Gastrocnemius medialis (tissue), 4 donors: ENCODE measurements around the gene TBXA2R. TPM values are rescaled to one million over a fixed set of nuclear protein-coding genes. Genes with fewer than 3 reads are reported as not detected.
A peak's percentile ranks its signal among the peaks of the same experiment; 100 is the strongest.

Experiments
- ATAC-seq, 2 donors: fragments of 150-250 bp; one replicate each; pipeline ENCODE4 v1.9.1; 2016
- DNase-seq, 2 donors: peaks; one replicate each; pipeline ENCODE4 v3.0.0-alpha.2; 2019
- H3K27ac ChIP-seq, 4 donors: fragments of 200-600 bp; sonication (generic); 1 replicate in 1 of 4; 2 replicates in 3 of 4; pipeline ENCODE4 v1.5.1; 2016 to 2018; ENCODE audit warnings: mild to moderate bottlenecking in 2 of 4, moderate library complexity in 1 of 4
- H3K27me3 ChIP-seq, 3 donors: fragments of 200-600 bp; sonication (generic) in 2 of 3; 1 replicate in 1 of 3; 2 replicates in 2 of 3; pipeline versions ENCODE4 v1.5.1 to v1.6.0; 2016 to 2019; ENCODE audit warnings: mild to moderate bottlenecking in 1 of 3, moderate library complexity in 1 of 3
- H3K36me3 ChIP-seq, 2 donors: fragments of 200-600 bp; sonication (generic) in 1 of 2; one replicate each; pipeline ENCODE4 v1.5.1; 2017 to 2018
- H3K4me1 ChIP-seq, 2 donors: fragments of 200-600 bp; sonication (generic) in 1 of 2; one replicate each; pipeline ENCODE4 v1.5.1; 2016 to 2017; ENCODE audit warnings: mild to moderate bottlenecking in 2 of 2
- H3K4me3 ChIP-seq, 4 donors: fragments of 200-600 bp; sonication (generic) in 3 of 4; 1 replicate in 1 of 4; 2 replicates in 3 of 4; pipeline ENCODE4 v1.5.1; 2016 to 2019; ENCODE audit warnings: mild to moderate bottlenecking in 2 of 4
- H3K9me3 ChIP-seq, 3 donors: fragments of 200-600 bp; sonication (generic) in 2 of 3; 1 replicate in 1 of 3; 2 replicates in 2 of 3; pipeline ENCODE4 v1.5.1; 2016 to 2019
- POLR2A ChIP-seq, 2 donors: fragments of 450-650 bp; IDR thresholded peaks; one replicate each; pipeline ENCODE4 v1.6.1; 2017; ENCODE audit warnings: antibody characterized with exemption in 2 of 2, mild to moderate bottlenecking in 2 of 2, moderate library complexity in 2 of 2
- in situ Hi-C, 4 donors: fragments of 200-750 bp; cut with MboI; loops; one replicate each; pipeline versions ENCODE4 v1.15.0 to v1.8.0; 2017; ENCODE audit warnings: low sequenced_read_pairs in 4 of 4
- intact Hi-C: fragments of 100-400 bp; cut with DNase I; formaldehyde crosslinking; loops from one replicate; pipeline ENCODE4 v1.15.1; 2023; ENCODE audit warnings: low total_unique reads
- total RNA-seq, 4 donors: library from RNA; depleted of rRNA; stranded (reverse); fragments of >200 nt; gene quantifications; one replicate each; pipeline versions ENCODE4 v1.1.0 to v1.2.3, GENCODE V29; 2016
- TF ChIP-seq, protein P1 (sequence below), 5 experiments: fragments of 450-650 bp in 3 of 5; fragments of 200-600 bp in 2 of 5; sonication (generic) in 2 of 5; IDR thresholded peaks in 4 of 5; conservative IDR thresholded peaks in 1 of 5; 1 replicate in 4 of 5; 2 replicates in 1 of 5; pipeline ENCODE4 v1.5.1; 2016 to 2019; ENCODE audit warnings: antibody characterized with exemption in 5 of 5, mild to moderate bottlenecking in 3 of 5, moderate library complexity in 3 of 5

TBXA2R gene
- total RNA-seq, 4 donors from 2014 or later = 0.36 to 1.2 (median 0.51) TPM; not detected in 1

DNA sequence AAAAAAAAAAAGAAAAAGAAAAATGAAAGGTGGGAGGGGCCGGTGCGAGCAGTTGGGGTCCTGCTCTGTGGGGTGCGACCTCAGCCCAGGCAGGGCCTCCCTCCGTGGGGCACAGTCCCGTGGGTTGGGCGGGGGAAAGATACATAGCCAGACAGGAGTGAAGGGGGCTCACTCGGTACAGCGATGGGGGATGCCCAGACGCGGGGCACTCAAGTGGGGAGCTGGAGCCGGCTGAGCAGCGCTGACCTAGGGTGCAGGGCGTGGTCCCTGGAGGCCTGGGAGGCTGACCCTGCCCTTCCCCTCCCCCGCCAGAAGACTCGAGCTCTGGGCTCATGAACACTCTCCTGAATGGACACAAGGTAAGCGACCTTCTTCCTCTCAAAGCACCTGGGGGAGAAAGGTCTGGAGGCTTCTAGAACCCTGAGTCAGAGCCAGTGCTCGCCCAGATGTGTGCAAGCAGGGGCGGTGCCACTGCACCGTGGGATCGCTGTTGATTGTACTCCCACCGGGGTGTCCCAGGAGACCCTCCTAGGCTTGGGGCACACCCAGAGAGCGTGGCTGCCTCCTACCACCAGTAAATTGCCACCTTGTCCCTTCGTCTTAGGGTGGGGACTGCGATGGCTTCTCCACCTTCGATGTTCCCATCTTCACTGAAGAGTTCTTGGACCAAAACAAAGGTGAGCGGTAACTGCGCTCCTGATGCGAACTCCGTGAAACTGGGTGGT, 30.6 kb downstream of the TBXA2R start:
- Histone ChIP-seq H3K4me1 (peaks cover 16 to 24% of the 10 kb centered on the region in 2 donors), H3K4me3 (peak overlapping the region in 2 of 4 donors; percentile 18 to 43), H3K27me3 (no peaks in the 10 kb centered on the region), H3K36me3 (no peaks in the 10 kb centered on the region), H3K9me3 (no peaks in the 10 kb centered on the region), H3K27ac (no peak overlapping the region)
- ATAC-seq (no peak), DNase-seq (no peak)
- in situ Hi-C loops (no loop called here), intact Hi-C loops (no loop called here)
- TF ChIP-seq, protein P1, sequence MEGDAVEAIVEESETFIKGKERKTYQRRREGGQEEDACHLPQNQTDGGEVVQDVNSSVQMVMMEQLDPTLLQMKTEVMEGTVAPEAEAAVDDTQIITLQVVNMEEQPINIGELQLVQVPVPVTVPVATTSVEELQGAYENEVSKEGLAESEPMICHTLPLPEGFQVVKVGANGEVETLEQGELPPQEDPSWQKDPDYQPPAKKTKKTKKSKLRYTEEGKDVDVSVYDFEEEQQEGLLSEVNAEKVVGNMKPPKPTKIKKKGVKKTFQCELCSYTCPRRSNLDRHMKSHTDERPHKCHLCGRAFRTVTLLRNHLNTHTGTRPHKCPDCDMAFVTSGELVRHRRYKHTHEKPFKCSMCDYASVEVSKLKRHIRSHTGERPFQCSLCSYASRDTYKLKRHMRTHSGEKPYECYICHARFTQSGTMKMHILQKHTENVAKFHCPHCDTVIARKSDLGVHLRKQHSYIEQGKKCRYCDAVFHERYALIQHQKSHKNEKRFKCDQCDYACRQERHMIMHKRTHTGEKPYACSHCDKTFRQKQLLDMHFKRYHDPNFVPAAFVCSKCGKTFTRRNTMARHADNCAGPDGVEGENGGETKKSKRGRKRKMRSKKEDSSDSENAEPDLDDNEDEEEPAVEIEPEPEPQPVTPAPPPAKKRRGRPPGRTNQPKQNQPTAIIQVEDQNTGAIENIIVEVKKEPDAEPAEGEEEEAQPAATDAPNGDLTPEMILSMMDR (IDR thresholded peaks at IDR 0.05 in 4 of 5, conservative IDR thresholded peaks at IDR 0.05 in 1 of 5) = no peak
- TF ChIP-seq POLR2A (IDR thresholded peaks at IDR 0.05) = no peak

- in situ Hi-C loops = no loop called here
- no peaks in the 10 kb centered on the region for H3K36me3 ChIP-seq
- H3K27ac ChIP-seq = no peak overlapping the region
- H3K9me3 ChIP-seq = no peaks in the 10 kb centered on the region
- peaks cover 16 to 24% of the 10 kb centered on the region in 2 donors for H3K4me1 ChIP-seq
- no peak overlapping the region for H3K4me3 ChIP-seq
- ATAC-seq = no peak
- DNase-seq = no peak
- no peaks in the 10 kb centered on the region for H3K27me3 ChIP-seq
- no peak for TF ChIP-seq POLR2A (IDR thresholded peaks at IDR 0.05)
- TF ChIP-seq, protein P1 (IDR thresholded peaks at IDR 0.05 in 4 of 5, conservative IDR thresholded peaks at IDR 0.05 in 1 of 5) = no peak
- intact Hi-C loops = no loop called here
Observed at GRCh38 chr19:3575260-3575741, 31.4 kb downstream of the TBXA2R start.

DNA sequence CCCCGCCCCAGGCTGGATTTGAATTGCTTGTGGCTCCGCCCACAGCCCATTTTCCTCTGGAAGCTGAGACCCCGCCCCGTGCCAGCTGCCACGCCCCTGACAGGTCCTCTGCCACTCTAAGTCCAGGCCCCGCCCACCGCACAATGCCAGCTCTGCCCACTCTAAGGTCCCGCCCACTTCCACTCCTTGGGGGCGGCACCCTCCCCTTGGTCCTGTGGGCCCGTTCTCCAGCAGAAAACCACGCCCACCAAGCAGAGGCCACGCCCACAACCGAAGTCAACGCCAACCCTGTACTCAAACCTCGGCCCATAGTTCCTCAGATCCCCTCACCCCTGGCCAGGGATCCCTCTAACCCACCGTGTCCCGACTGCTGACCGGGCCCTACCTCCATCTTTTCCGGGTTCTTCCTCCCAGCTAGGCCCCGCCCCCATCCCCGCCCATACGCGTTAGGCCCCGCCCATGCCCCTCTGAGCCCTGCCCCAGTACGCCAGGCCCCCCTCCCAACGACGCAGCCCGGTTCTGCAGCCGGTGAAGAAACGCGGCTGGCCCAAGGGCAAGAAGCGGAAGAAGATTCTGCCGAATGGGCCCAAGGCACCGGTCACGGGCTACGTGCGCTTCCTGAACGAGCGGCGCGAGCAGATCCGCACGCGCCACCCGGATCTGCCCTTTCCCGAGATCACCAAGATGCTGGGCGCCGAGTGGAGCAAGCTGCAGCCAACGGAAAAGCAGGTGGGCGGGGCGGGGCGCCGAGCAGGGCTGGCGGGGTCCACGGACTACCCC, 32.6 kb downstream of the TBXA2R start:
- no peaks in the 10 kb centered on the region for H3K36me3 ChIP-seq
- no peaks in the 10 kb centered on the region for H3K27me3 ChIP-seq
- H3K9me3 ChIP-seq = no peaks in the 10 kb centered on the region
- intact Hi-C loops (loop anchor here (2.0 kb wide), 2 partner anchors 53 to 67 kb away; partner anchors contain the start of genes CACTIN and FZR1), in situ Hi-C loops (no loop called here)
- ATAC-seq (peak; percentile 31 to 56), DNase-seq (peak; percentile 76 to 93)
- peaks cover 16 to 24% of the 10 kb centered on the region in 2 donors for H3K4me1 ChIP-seq
- TF ChIP-seq POLR2A (IDR thresholded peaks at IDR 0.05) = no peak
- TF ChIP-seq, protein P1 (IDR thresholded peaks at IDR 0.05 in 4 of 5, conservative IDR thresholded peaks at IDR 0.05 in 1 of 5) = no peak
- H3K4me3 ChIP-seq = peak overlapping the region; percentile 84 to 97 (median 88)
- H3K27ac ChIP-seq = peak overlapping the region in 1 of 4 donors; percentile 90

DNA sequence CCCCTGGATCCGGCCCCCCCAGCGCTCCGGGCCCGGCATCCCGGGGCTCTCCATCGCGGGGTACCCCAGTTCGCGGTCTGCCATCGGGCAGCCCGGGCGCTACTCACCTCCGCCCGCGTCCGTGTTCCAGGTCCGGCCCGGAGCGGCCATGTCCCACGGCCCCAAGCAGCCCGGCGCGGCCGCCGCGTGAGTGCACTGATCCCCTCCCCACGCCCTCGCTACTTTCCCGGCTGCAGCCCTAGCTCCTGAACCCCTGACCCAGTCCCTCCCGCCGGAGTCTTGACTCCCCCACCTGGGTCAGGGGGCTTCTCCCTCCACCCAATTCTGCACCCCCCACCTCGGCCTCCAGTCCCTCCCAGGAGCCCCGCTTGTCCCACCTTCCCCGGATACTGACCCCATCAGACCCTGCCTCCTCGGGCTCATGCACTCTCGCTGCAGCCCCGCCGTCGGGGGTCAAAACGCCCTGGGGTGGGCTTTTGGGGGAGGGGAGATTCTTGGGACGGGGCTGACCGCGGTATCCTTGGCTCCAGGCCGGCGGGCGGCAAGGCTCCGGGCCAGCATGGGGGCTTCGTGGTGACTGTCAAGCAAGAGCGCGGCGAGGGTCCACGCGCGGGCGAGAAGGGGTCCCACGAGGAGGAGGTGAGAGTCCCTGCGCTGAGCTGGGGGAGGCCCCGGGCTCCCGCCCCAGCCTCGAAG, 33.4 kb downstream of the TBXA2R start:
- H3K27me3 ChIP-seq = no peaks in the 10 kb centered on the region
- TF ChIP-seq, protein P1 (IDR thresholded peaks at IDR 0.05 in 4 of 5, conservative IDR thresholded peaks at IDR 0.05 in 1 of 5) = no peak
- no peak for TF ChIP-seq POLR2A (IDR thresholded peaks at IDR 0.05)
- peaks cover 16 to 24% of the 10 kb centered on the region in 2 donors for H3K4me1 ChIP-seq
- no peaks in the 10 kb centered on the region for H3K36me3 ChIP-seq
- in situ Hi-C loops = no loop called here
- ATAC-seq (peak; percentile 18 to 21), DNase-seq (no peak)
- no peaks in the 10 kb centered on the region for H3K9me3 ChIP-seq
- H3K4me3 ChIP-seq = peak overlapping the region; percentile 84 to 97 (median 88)
- intact Hi-C loops = loop anchor here (2.0 kb wide), 2 partner anchors 53 to 67 kb away; partner anchors contain the start of genes CACTIN and FZR1
- H3K27ac ChIP-seq = peak overlapping the region; percentile 78 to 90 (median 84)
